ENCODE data around the gene ZBTB48. TPM values are rescaled to one million over a fixed set of nuclear protein-coding genes. Genes with fewer than 3 reads are reported as not detected.

The ZBTB48 gene
- total and polyA plus RNA-seq, 8 donors, result 22.6 to 139 (median 47.3) TPM

GRCh38 chr1:6534248-6534822 lies 45.5 kb upstream of the ZBTB48 start:
- no peaks in the 10 kb centered on the region for H3K27me3 ChIP-seq
- 90 to 94% (median 92%) methylated on average over 8 of the region's 8 CpGs for WGBS, 5 donors
- peaks cover 44 to 90% (median 83%) of the 10 kb centered on the region in 4 donors for H3K36me3 ChIP-seq
- H3K4me1 ChIP-seq, result peaks cover 0 to 5% (median 2%) of the 10 kb centered on the region in 4 donors
- H3K9me3 ChIP-seq, result no peaks in the 10 kb centered on the region
- intact Hi-C loops (cut with DNase I; ENCODE audit: low total_unique reads), result no loop called here
- no peak for DNase-seq
- no peak overlapping the region for H3K4me3 ChIP-seq
- no peak overlapping the region for H3K27ac ChIP-seq
- TF ChIP-seq POLR2AphosphoS5 (IDR thresholded peaks at IDR 0.05), result no peak
- TF ChIP-seq POLR2A (IDR thresholded peaks at IDR 0.05), result no peak
- TF ChIP-seq EP300 (IDR thresholded peaks at IDR 0.05), result no peak
- no peak for TF ChIP-seq CTCF (IDR thresholded peaks at IDR 0.05)

DNA sequence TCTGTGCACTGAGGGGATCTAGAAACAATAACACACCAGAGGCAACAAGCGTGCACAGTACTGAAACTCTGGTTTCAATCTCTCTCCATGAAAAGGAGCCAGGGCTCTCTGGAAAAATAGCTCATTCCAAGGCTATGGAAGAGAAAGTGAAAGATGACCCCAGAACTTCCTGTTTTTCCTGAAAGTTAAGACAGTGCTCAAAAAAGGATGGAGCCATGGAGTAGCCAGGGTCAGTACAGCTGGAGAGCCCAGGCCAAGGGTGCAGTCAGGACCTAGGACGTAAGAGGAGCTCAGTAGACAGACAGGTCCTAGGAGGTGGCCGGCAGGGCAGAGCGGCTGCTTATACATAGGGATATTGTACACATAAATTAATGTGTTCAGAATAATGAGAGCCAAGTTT lies 44.6 kb upstream of the ZBTB48 start:
- H3K27me3 ChIP-seq, result no peaks in the 10 kb centered on the region
- no peak overlapping the region for H3K4me3 ChIP-seq
- peaks cover 0 to 5% (median 2%) of the 10 kb centered on the region in 4 donors for H3K4me1 ChIP-seq
- no peak overlapping the region for H3K27ac ChIP-seq
- TF ChIP-seq CTCF (IDR thresholded peaks at IDR 0.05) (no peak), POLR2A (IDR thresholded peaks at IDR 0.05) (no peak), EP300 (IDR thresholded peaks at IDR 0.05) (no peak), POLR2AphosphoS5 (IDR thresholded peaks at IDR 0.05) (no peak)
- intact Hi-C loops (cut with DNase I; ENCODE audit: low total_unique reads), result no loop called here
- no peak for DNase-seq
- peaks cover 35 to 87% (median 74%) of the 10 kb centered on the region in 4 donors for H3K36me3 ChIP-seq
- WGBS, 5 donors, result 84 to 96% (median 93%) methylated on average over 4 of the region's 4 CpGs
- H3K9me3 ChIP-seq, result no peaks in the 10 kb centered on the region

DNA sequence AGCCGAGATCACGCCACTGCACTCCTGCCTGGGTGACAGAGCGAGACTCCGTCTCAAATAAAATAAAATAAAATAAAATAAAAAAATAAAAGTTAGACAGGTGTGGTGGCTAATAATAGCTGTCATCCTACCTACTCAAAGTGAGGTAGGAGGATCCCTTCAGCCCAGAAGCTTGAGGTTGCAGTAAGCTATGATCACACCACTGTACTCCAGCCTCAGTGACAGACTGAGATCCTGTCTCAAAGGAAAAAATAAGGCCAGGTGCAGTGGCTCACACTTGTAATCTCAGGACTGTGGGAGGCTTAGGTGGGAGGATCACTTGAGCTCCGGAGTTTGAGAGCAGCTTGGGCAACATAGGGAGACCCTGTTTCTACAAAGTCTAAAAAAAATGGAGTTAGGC lies 43.5 kb upstream of the ZBTB48 start:
- WGBS, 5 donors, result 80 to 98% (median 95%) methylated on average over 4 to 5 of the region's 5 CpGs
- Histone ChIP-seq H3K27ac (no peak overlapping the region), H3K4me3 (no peak overlapping the region), H3K9me3 (no peaks in the 10 kb centered on the region), H3K36me3 (peaks cover 29 to 87% (median 74%) of the 10 kb centered on the region in 4 donors), H3K4me1 (peaks cover 0 to 5% (median 2%) of the 10 kb centered on the region in 4 donors), H3K27me3 (no peaks in the 10 kb centered on the region)
- intact Hi-C loops (cut with DNase I; ENCODE audit: low total_unique reads), result no loop called here
- TF ChIP-seq EP300 (IDR thresholded peaks at IDR 0.05) (no peak), CTCF (IDR thresholded peaks at IDR 0.05) (no peak), POLR2AphosphoS5 (IDR thresholded peaks at IDR 0.05) (no peak), POLR2A (IDR thresholded peaks at IDR 0.05) (no peak)
- DNase-seq, result no peak

DNA sequence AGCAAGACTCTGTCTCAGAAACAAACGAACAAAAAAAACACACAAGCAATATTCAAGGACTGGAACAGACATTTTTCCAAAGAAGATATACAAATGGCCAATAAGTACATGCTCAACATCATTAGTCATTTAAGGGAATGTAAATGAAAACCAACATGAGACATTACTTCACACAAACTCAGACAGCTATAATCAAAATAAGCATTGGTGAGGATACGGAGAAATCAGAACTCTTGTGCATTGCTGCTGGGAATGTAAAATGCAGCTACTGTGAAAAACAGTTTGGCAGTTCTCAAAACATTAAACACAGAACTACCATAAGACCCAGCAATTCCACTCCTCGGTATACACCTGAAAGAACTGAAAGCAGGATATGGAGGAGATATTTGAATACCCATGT lies 40.8 kb upstream of the ZBTB48 start:
- DNase-seq, result no peak
- Histone ChIP-seq H3K27ac (no peak overlapping the region), H3K4me3 (no peak overlapping the region), H3K9me3 (no peaks in the 10 kb centered on the region), H3K27me3 (no peaks in the 10 kb centered on the region), H3K36me3 (peaks cover 18 to 87% (median 75%) of the 10 kb centered on the region in 4 donors), H3K4me1 (peaks cover 0 to 5% (median 2%) of the 10 kb centered on the region in 4 donors)
- intact Hi-C loops (cut with DNase I; ENCODE audit: low total_unique reads), result no loop called here
- TF ChIP-seq POLR2AphosphoS5 (IDR thresholded peaks at IDR 0.05) (no peak), POLR2A (IDR thresholded peaks at IDR 0.05) (no peak)
- 38 to 69% (median 49%) methylated on average over 3 of the region's 3 CpGs for WGBS, 5 donors

DNA sequence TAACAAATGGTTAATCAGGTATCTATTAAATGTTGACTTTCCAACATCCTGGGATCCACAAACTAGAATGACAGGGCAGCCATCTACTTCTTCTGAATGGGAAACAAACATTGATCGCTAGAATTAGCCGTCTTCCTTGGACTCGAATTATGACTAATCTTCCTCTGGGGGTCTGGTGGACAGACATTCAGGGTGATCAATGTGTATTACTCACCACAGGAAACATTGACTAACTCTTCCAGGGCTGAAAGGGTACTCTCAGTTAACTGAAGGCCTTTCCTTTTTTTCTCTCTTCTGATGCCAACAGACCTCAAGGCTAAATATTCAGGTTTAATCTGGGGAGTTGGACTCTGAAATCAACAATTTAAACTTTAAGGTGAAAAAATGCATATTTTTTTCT lies 35.0 kb upstream of the ZBTB48 start:
- Histone ChIP-seq H3K4me3 (no peak overlapping the region), H3K4me1 (no peaks in the 10 kb centered on the region), H3K36me3 (peaks cover 64 to 97% (median 96%) of the 10 kb centered on the region in 4 donors), H3K27me3 (no peaks in the 10 kb centered on the region), H3K9me3 (no peaks in the 10 kb centered on the region), H3K27ac (no peak overlapping the region)
- intact Hi-C loops (cut with DNase I; ENCODE audit: low total_unique reads), result no loop called here
- 68 to 86% (median 81%) methylated on average over 3 of the region's 3 CpGs for WGBS, 5 donors
- TF ChIP-seq EP300 (IDR thresholded peaks at IDR 0.05), result no peak
- no peak for TF ChIP-seq POLR2A (IDR thresholded peaks at IDR 0.05)
- no peak for TF ChIP-seq CTCF (IDR thresholded peaks at IDR 0.05)
- no peak for TF ChIP-seq POLR2AphosphoS5 (IDR thresholded peaks at IDR 0.05)
- DNase-seq, result no peak

All from stomach (tissue), 9 donors.